Trophoblast cell (in vitro differentiated cells and primary cell): ENCODE measurements around the gene CLCN5.

Experiments used
- DNase-seq, 2 donors: peaks; one replicate each; pipeline ENCODE4 v3.0.0-alpha.2; 2016
- H2AFZ ChIP-seq: 2 replicates; pipeline ENCODE4 v1.6.1; 2013; ENCODE audit warnings: low read length, moderate library complexity, mild to moderate bottlenecking; ENCODE audit not compliant: insufficient read depth, poor library complexity
- H2AK5ac ChIP-seq: 2 replicates; pipeline ENCODE4 v1.6.1; 2013; ENCODE audit warnings: mild to moderate bottlenecking, low read length
- H2BK120ac ChIP-seq: 2 replicates; pipeline ENCODE4 v1.6.1; 2013; ENCODE audit warnings: low read length, mild to moderate bottlenecking, moderate library complexity; ENCODE audit not compliant: insufficient read depth, poor library complexity
- H2BK12ac ChIP-seq: 2 replicates; pipeline ENCODE4 v1.6.1; 2013; ENCODE audit warnings: mild to moderate bottlenecking, low read length, moderate library complexity
- H2BK5ac ChIP-seq: 2 replicates; pipeline ENCODE4 v1.6.1; 2013; ENCODE audit warnings: low read length, low read depth, moderate library complexity, mild to moderate bottlenecking; ENCODE audit not compliant: poor library complexity
- H3K14ac ChIP-seq: 2 replicates; pipeline ENCODE4 v1.6.1; 2013; ENCODE audit warnings: mild to moderate bottlenecking, low read length
- H3K18ac ChIP-seq: 2 replicates; pipeline ENCODE4 v1.6.1; 2013; ENCODE audit warnings: mild to moderate bottlenecking, low read length
- H3K23ac ChIP-seq: 2 replicates; pipeline ENCODE4 v1.6.1; 2013; ENCODE audit warnings: low read length
- H3K27ac ChIP-seq: 2 replicates; pipeline ENCODE4 v1.5.1; 2013; ENCODE audit warnings: low read depth, mild to moderate bottlenecking, inconsistent platforms, low read length, moderate library complexity
- H3K27me3 ChIP-seq: 2 replicates; pipeline ENCODE4 v1.6.1; 2013; ENCODE audit warnings: inconsistent platforms, mild to moderate bottlenecking, low read length, moderate library complexity; ENCODE audit not compliant: insufficient read depth
- H3K36me3 ChIP-seq, 2 experiments: 1 replicate in 1 of 2; 2 replicates in 1 of 2; pipeline ENCODE4 v1.6.1; 2013; ENCODE audit warnings: low read length in 2 of 2, mild to moderate bottlenecking in 2 of 2, moderate library complexity in 1 of 2; ENCODE audit not compliant: insufficient read depth in 2 of 2, control insufficient read depth in 1 of 2
- H3K4ac ChIP-seq: 2 replicates; pipeline ENCODE4 v1.6.1; 2013; ENCODE audit warnings: low read depth, mild to moderate bottlenecking, low read length, moderate library complexity
- H3K4me1 ChIP-seq, 2 experiments: 1 replicate in 1 of 2; 2 replicates in 1 of 2; pipeline ENCODE4 v1.6.1; 2013; ENCODE audit warnings: low read length in 2 of 2, mild to moderate bottlenecking in 2 of 2, moderate library complexity in 1 of 2; ENCODE audit not compliant: insufficient read depth in 2 of 2, control insufficient read depth in 1 of 2
- H3K4me2 ChIP-seq: 2 replicates; pipeline ENCODE4 v1.6.1; 2013; ENCODE audit warnings: inconsistent platforms, mild to moderate bottlenecking, low read length, moderate library complexity
- H3K4me3 ChIP-seq: 2 replicates; pipeline ENCODE4 v1.5.1; 2013; ENCODE audit warnings: mild to moderate bottlenecking, low read depth, low read length, inconsistent platforms
- H3K79me1 ChIP-seq: one replicate; pipeline ENCODE4 v1.6.1; 2013; ENCODE audit warnings: low read length
- H3K79me2 ChIP-seq: 2 replicates; pipeline ENCODE4 v1.6.1; 2013; ENCODE audit warnings: low read length, mild to moderate bottlenecking; ENCODE audit not compliant: control insufficient read depth, insufficient read depth, poor library complexity
- H3K9ac ChIP-seq: 2 replicates; pipeline ENCODE4 v1.6.1; 2013; ENCODE audit warnings: mild to moderate bottlenecking, low read length
- H3K9me3 ChIP-seq: 2 replicates; pipeline ENCODE4 v1.6.1; 2013; ENCODE audit warnings: low read depth, mild to moderate bottlenecking, control low read depth, inconsistent platforms, low read length; ENCODE audit not compliant: insufficient read depth
- H4K12ac ChIP-seq: 2 replicates; pipeline ENCODE4 v1.6.1; 2013; ENCODE audit warnings: low read depth, mild to moderate bottlenecking, low read length, moderate library complexity
- H4K8ac ChIP-seq: 2 replicates; pipeline ENCODE4 v1.6.1; 2013; ENCODE audit warnings: low read depth, mild to moderate bottlenecking, low read length, moderate library complexity
- H4K91ac ChIP-seq: one replicate; pipeline ENCODE4 v1.6.1; 2013; ENCODE audit warnings: low read depth, mild to moderate bottlenecking, low read length, moderate library complexity
- WGBS: extraction: QIAGEN DNeasy Blood & Tissue Kit; methylation state at CpG from one replicate; pipeline ENCODE4 v1.1.7; 2013; ENCODE audit warnings: missing lambda C conversion rate; ENCODE audit not compliant: insufficient read length, insufficient coverage; ENCODE audit errors: extremely low coverage; 5-methylcytosine and 5-hydroxymethylcytosine counted together

The CLCN5 gene

DNA sequence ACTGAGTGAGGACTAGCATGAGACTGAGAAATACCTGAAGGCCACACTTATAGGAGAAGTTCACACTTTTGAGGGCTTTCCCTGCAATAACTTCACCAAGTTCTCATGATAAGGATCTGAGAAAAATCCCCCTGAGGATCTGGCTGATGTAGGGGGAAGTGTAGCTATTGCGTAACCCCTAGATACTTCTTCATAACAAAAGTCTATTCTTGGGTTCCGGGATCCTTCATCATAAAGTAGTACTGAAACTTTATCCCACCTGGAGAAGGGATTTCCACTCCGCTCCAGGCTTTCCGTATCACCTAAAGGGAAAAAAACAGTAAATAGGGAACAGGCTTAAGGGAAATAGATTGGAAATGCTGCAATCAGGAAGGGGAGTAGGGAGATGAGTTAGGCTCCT, 29.9 kb upstream of the CLCN5 start:
- no peak for DNase-seq
- H2BK12ac ChIP-seq: no peak overlapping the region
- no peak overlapping the region for H2AFZ ChIP-seq
- no CpG with 5 or more reads among the region's 4 CpGs for WGBS
- H3K4ac ChIP-seq: no peak overlapping the region
- H3K14ac ChIP-seq: no peak overlapping the region
- no peak overlapping the region for H4K12ac ChIP-seq
- no peak overlapping the region for H2AK5ac ChIP-seq
- no peaks in the 10 kb centered on the region for H3K9me3 ChIP-seq
- no peak overlapping the region for H3K4me2 ChIP-seq
- no peak overlapping the region for H2BK120ac ChIP-seq
- H3K23ac ChIP-seq: no peak overlapping the region
- H3K79me2 ChIP-seq: no peaks in the 10 kb centered on the region
- no peaks in the 10 kb centered on the region for H3K27me3 ChIP-seq
- no peak overlapping the region for H3K9ac ChIP-seq
- no peak overlapping the region for H4K8ac ChIP-seq
- H3K27ac ChIP-seq: no peak overlapping the region
- no peaks in the 10 kb centered on the region for H3K4me1 ChIP-seq
- H3K4me3 ChIP-seq: no peak overlapping the region
- no peaks in the 10 kb centered on the region for H3K79me1 ChIP-seq
- H3K36me3 ChIP-seq: no peaks in the 10 kb centered on the region
- H3K18ac ChIP-seq: no peak overlapping the region
- no peak overlapping the region for H4K91ac ChIP-seq
- H2BK5ac ChIP-seq: no peak overlapping the region

DNA sequence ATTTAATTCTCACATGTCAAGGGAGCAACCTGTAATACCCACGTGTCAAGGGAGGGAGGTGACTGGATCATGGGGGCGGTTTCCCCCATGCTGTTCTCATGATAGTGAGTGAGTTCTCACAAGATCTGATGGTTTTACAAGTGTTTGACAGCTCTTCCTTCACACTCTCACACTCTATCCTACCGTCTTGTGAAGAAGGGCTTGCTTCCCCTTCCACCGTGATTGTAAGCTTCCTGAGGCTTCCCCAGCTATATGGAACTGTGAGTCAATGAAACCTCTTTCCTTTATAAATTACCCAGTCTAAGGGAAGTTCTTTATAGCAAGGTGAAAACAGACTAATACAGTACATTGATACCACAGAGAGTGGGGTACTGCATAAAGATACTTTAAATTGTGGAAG, 25.4 kb upstream of the CLCN5 start:
- Histone ChIP-seq H3K79me2 (no peaks in the 10 kb centered on the region), H3K4me2 (no peak overlapping the region), H2BK5ac (no peak overlapping the region), H3K4me1 (no peaks in the 10 kb centered on the region), H3K4ac (no peak overlapping the region), H3K4me3 (no peak overlapping the region), H3K36me3 (no peaks in the 10 kb centered on the region), H2BK120ac (no peak overlapping the region), H4K8ac (no peak overlapping the region), H3K23ac (no peak overlapping the region), H3K9me3 (peaks cover 3% of the 10 kb centered on the region), H3K79me1 (no peaks in the 10 kb centered on the region), H3K27ac (no peak overlapping the region), H3K9ac (no peak overlapping the region), H2AFZ (no peak overlapping the region), H2AK5ac (no peak overlapping the region), H3K14ac (no peak overlapping the region), H4K12ac (no peak overlapping the region), H3K27me3 (no peaks in the 10 kb centered on the region), H2BK12ac (no peak overlapping the region), H4K91ac (no peak overlapping the region), H3K18ac (no peak overlapping the region)
- WGBS: no CpG with 5 or more reads among the region's 4 CpGs
- DNase-seq: no peak

DNA sequence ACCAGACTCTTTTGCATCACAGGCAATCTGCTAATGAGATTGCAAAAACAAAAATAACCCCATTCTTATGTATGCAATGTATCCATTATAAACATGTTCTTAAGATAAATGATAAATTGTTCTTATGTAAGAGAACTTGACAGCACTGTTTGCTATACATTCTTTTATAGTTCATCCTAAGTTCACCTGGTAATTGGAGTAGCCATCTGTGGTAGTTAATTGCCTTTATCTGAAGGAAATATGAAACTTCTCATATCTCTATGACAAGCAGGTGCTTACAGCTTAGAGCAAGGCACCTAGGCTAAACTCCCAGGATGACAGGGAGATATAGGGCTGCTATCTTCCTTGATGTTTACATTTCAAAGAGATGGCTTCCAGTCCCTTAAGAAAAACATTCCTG, 21.3 kb upstream of the CLCN5 start:
- Histone ChIP-seq H2BK12ac (no peak overlapping the region), H3K23ac (no peak overlapping the region), H3K79me1 (no peaks in the 10 kb centered on the region), H2BK5ac (no peak overlapping the region), H2AFZ (no peak overlapping the region), H3K27me3 (no peaks in the 10 kb centered on the region), H3K9ac (no peak overlapping the region), H3K27ac (no peak overlapping the region), H4K12ac (no peak overlapping the region), H4K91ac (no peak overlapping the region), H2BK120ac (no peak overlapping the region), H3K4ac (no peak overlapping the region), H3K4me1 (no peaks in the 10 kb centered on the region), H4K8ac (no peak overlapping the region), H2AK5ac (no peak overlapping the region), H3K18ac (no peak overlapping the region), H3K36me3 (no peaks in the 10 kb centered on the region), H3K14ac (no peak overlapping the region), H3K79me2 (no peaks in the 10 kb centered on the region), H3K4me3 (no peak overlapping the region), H3K4me2 (no peak overlapping the region), H3K9me3 (peaks cover 3% of the 10 kb centered on the region)
- DNase-seq: no peak

DNA sequence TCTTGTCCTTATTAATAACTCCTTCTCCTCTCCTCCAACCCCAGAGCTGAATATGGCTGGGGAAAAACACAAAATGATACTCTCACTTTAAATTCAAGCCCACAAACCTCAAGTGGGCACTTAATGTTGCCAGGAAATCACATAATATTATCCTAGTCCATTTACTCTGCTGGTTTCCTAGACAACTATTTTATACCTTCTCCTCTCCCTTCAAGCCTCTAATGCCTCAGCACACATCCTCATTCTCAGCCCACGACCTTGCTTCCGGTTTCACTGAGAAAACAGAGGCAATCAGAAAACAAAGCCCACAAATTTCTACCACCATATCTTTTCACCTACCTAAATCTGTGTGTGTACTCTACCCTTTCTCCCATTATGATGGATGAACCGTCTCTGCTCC, 12.1 kb upstream of the CLCN5 start:
- H3K4ac ChIP-seq: no peak overlapping the region
- H3K18ac ChIP-seq: no peak overlapping the region
- H4K8ac ChIP-seq: no peak overlapping the region
- no peak overlapping the region for H3K4me2 ChIP-seq
- no CpG with 5 or more reads among the region's 3 CpGs for WGBS
- H3K9ac ChIP-seq: no peak overlapping the region
- H4K91ac ChIP-seq: no peak overlapping the region
- no peak overlapping the region for H3K14ac ChIP-seq
- no peaks in the 10 kb centered on the region for H3K79me1 ChIP-seq
- H3K9me3 ChIP-seq: no peaks in the 10 kb centered on the region
- no peaks in the 10 kb centered on the region for H3K4me1 ChIP-seq
- H2BK120ac ChIP-seq: no peak overlapping the region
- H2AFZ ChIP-seq: no peak overlapping the region
- H2BK5ac ChIP-seq: no peak overlapping the region
- H3K36me3 ChIP-seq: no peaks in the 10 kb centered on the region
- no peak overlapping the region for H4K12ac ChIP-seq
- H3K27ac ChIP-seq: no peak overlapping the region
- H3K79me2 ChIP-seq: no peaks in the 10 kb centered on the region
- no peak overlapping the region for H3K23ac ChIP-seq
- H2AK5ac ChIP-seq: no peak overlapping the region
- H3K27me3 ChIP-seq: no peaks in the 10 kb centered on the region
- no peak for DNase-seq
- H3K4me3 ChIP-seq: no peak overlapping the region
- no peak overlapping the region for H2BK12ac ChIP-seq

DNA sequence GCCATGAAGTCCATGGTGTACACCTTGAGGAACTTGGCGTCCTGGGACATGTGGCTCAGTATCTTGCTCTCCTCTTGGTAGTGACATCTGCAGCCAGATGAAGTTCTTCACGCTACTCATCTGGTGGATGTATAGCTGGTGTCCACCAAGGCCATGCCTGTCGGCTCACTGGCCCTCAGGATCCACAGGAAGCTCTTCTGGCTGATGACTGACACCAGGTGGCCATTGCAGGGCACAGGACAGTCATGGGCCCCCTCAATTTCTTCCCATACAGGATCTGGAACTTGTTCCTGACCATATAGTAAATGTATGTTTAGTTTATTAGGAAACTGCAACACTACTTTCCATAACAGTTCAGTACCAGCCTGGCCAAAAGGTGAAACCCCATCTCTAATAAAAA, 10.3 kb upstream of the CLCN5 start:
- no peak overlapping the region for H2AFZ ChIP-seq
- no peak overlapping the region for H4K12ac ChIP-seq
- H3K23ac ChIP-seq: no peak overlapping the region
- no peak overlapping the region for H4K91ac ChIP-seq
- no peak overlapping the region for H2BK5ac ChIP-seq
- H3K18ac ChIP-seq: no peak overlapping the region
- no CpG with 5 or more reads among the region's 3 CpGs for WGBS
- H3K36me3 ChIP-seq: no peaks in the 10 kb centered on the region
- H4K8ac ChIP-seq: no peak overlapping the region
- no peak overlapping the region for H3K27ac ChIP-seq
- no peaks in the 10 kb centered on the region for H3K79me2 ChIP-seq
- no peak overlapping the region for H2BK12ac ChIP-seq
- H3K4ac ChIP-seq: no peak overlapping the region
- H2BK120ac ChIP-seq: no peak overlapping the region
- H3K14ac ChIP-seq: no peak overlapping the region
- DNase-seq: no peak
- H3K27me3 ChIP-seq: no peaks in the 10 kb centered on the region
- H2AK5ac ChIP-seq: no peak overlapping the region
- no peak overlapping the region for H3K4me3 ChIP-seq
- no peak overlapping the region for H3K9ac ChIP-seq
- no peaks in the 10 kb centered on the region for H3K79me1 ChIP-seq
- no peaks in the 10 kb centered on the region for H3K4me1 ChIP-seq
- H3K9me3 ChIP-seq: no peaks in the 10 kb centered on the region
- H3K4me2 ChIP-seq: no peak overlapping the region
